HEK293 (cell line): ENCODE results near the gene RGS9.
A peak's percentile ranks its signal among the peaks of the same experiment; 100 is the strongest.

Experiments used
- ATF2 ChIP-seq: fragments of 450-650 bp; formaldehyde crosslinking; IDR thresholded peaks from 2 replicates; pipeline ENCODE4 v1.5.1; 2016; ENCODE audit warnings: missing biosample characterization, missing genetic modification characterization, low read depth
- GFI1B ChIP-seq: fragments of 450-650 bp; formaldehyde crosslinking; IDR thresholded peaks from 2 replicates; pipeline ENCODE4 v1.5.1; 2016; ENCODE audit warnings: missing biosample characterization, missing genetic modification characterization
- GLI4 ChIP-seq: fragments of 450-650 bp; formaldehyde crosslinking; IDR thresholded peaks from 2 replicates; pipeline ENCODE4 v1.5.1; 2016; ENCODE audit warnings: missing biosample characterization, missing genetic modification characterization
- GLIS1 ChIP-seq: fragments of 450-650 bp; formaldehyde crosslinking; IDR thresholded peaks from 2 replicates; pipeline ENCODE4 v1.5.1; 2016; ENCODE audit warnings: missing biosample characterization, missing genetic modification characterization
- INSM2 ChIP-seq: fragments of 450-650 bp; formaldehyde crosslinking; IDR thresholded peaks from 2 replicates; pipeline ENCODE4 v1.5.1; 2016; ENCODE audit warnings: missing biosample characterization, missing genetic modification characterization
- PRDM10 ChIP-seq: fragments of 450-650 bp; formaldehyde crosslinking; IDR thresholded peaks from 2 replicates; pipeline ENCODE4 v1.5.1; 2016; ENCODE audit warnings: missing biosample characterization, missing genetic modification characterization
- TCF7L2 ChIP-seq: IDR thresholded peaks from 2 replicates; pipeline ENCODE4 v1.6.1; 2011; ENCODE audit warnings: low read depth, mild to moderate bottlenecking, inconsistent platforms, low read length, moderate library complexity, borderline replicate concordance
- ZEB2 ChIP-seq: fragments of 450-650 bp; formaldehyde crosslinking; IDR thresholded peaks from 2 replicates; pipeline ENCODE4 v1.5.1; 2016; ENCODE audit warnings: missing biosample characterization, missing genetic modification characterization
- ZNF10 ChIP-seq: fragments of 450-650 bp; formaldehyde crosslinking; IDR thresholded peaks from 2 replicates; pipeline ENCODE4 v1.5.1; 2017; ENCODE audit warnings: missing biosample characterization, missing genetic modification characterization
- ZNF174 ChIP-seq: fragments of 450-650 bp; formaldehyde crosslinking; IDR thresholded peaks from 2 replicates; pipeline ENCODE4 v1.5.0; 2017; ENCODE audit warnings: missing biosample characterization, mild to moderate bottlenecking, missing genetic modification characterization
- ZNF175 ChIP-seq: fragments of 450-650 bp; formaldehyde crosslinking; IDR thresholded peaks from 2 replicates; pipeline ENCODE4 v1.5.1; 2016; ENCODE audit warnings: missing biosample characterization, missing genetic modification characterization
- ZNF19 ChIP-seq: fragments of 450-650 bp; formaldehyde crosslinking; IDR thresholded peaks from 2 replicates; pipeline ENCODE4; 2016; ENCODE audit warnings: missing biosample characterization, missing genetic modification characterization, low read depth
- ZNF280D ChIP-seq: fragments of 450-650 bp; formaldehyde crosslinking; IDR thresholded peaks from 2 replicates; pipeline ENCODE4 v1.5.1; 2016; ENCODE audit warnings: missing biosample characterization, missing genetic modification characterization
- ZNF292 ChIP-seq: fragments of 450-650 bp; formaldehyde crosslinking; IDR thresholded peaks from 2 replicates; pipeline ENCODE4 v1.5.1; 2016; ENCODE audit warnings: low read depth, missing biosample characterization, missing genetic modification characterization, borderline replicate concordance
- ZNF350 ChIP-seq: fragments of 450-650 bp; formaldehyde crosslinking; IDR thresholded peaks from 2 replicates; pipeline ENCODE4 v1.5.0; 2017; ENCODE audit warnings: missing biosample characterization, mild to moderate bottlenecking, missing genetic modification characterization
- ZNF354C ChIP-seq: fragments of 450-650 bp; formaldehyde crosslinking; IDR thresholded peaks from 2 replicates; pipeline ENCODE4 v1.5.1; 2016; ENCODE audit warnings: missing biosample characterization, missing genetic modification characterization, low read depth, borderline replicate concordance
- ZNF362 ChIP-seq: fragments of 450-650 bp; formaldehyde crosslinking; IDR thresholded peaks from 2 replicates; pipeline ENCODE4 v1.5.1; 2016; ENCODE audit warnings: missing biosample characterization, missing genetic modification characterization
- ZNF501 ChIP-seq: fragments of 450-650 bp; formaldehyde crosslinking; IDR thresholded peaks from 2 replicates; pipeline ENCODE4 v1.5.1; 2016; ENCODE audit warnings: missing biosample characterization, missing genetic modification characterization
- ZNF626 ChIP-seq: fragments of 450-650 bp; sonication (Bioruptor Pico); formaldehyde crosslinking; IDR thresholded peaks from 2 replicates; pipeline ENCODE4 v1.5.1; 2018; ENCODE audit warnings: missing biosample characterization, missing genetic modification characterization, inconsistent platforms
- ZNF704 ChIP-seq: fragments of 450-650 bp; formaldehyde crosslinking; IDR thresholded peaks from 2 replicates; pipeline ENCODE4 v1.5.1; 2016; ENCODE audit warnings: missing biosample characterization, missing genetic modification characterization
- ZSCAN16 ChIP-seq: fragments of 450-650 bp; formaldehyde crosslinking; IDR thresholded peaks from 2 replicates; pipeline ENCODE4 v1.5.1; 2016; ENCODE audit warnings: missing biosample characterization, missing genetic modification characterization
- ZSCAN5A ChIP-seq: fragments of 450-650 bp; formaldehyde crosslinking; IDR thresholded peaks from 2 replicates; pipeline ENCODE4 v1.5.1; 2016; ENCODE audit warnings: missing biosample characterization, missing genetic modification characterization

Gene RGS9

GRCh38 chr17:65100316-65101140 lies 36.6 kb upstream of the RGS9 start (continued):
- no peak for TF ChIP-seq ZNF280D (tag by site-specific recombination)
- no peak for TF ChIP-seq ATF2 (tag by site-specific recombination)
- no peak for TF ChIP-seq ZNF626 (tag by site-specific recombination)
- 0 out of 2 replicates have a peak, but pooled peaks have one; percentile 78 for TF ChIP-seq ZNF501 (tag by site-specific recombination)
- TF ChIP-seq ZEB2 (tag by site-specific recombination), result peak; percentile 97
- TF ChIP-seq TCF7L2, result no peak
- TF ChIP-seq PRDM10, result peak; percentile 97
- no peak for TF ChIP-seq ZNF704 (tag by site-specific recombination)
- no peak for TF ChIP-seq ZNF362 (tag by site-specific recombination)
- no peak for TF ChIP-seq ZNF354C (tag by site-specific recombination)
- no peak for TF ChIP-seq GFI1B
- peak; percentile 56; the same call in 1 of the 2 replicates for TF ChIP-seq GLI4 (tag by site-specific recombination)
- TF ChIP-seq INSM2 (tag by site-specific recombination), result peak; percentile 72
- no peak for TF ChIP-seq ZNF10 (tag by site-specific recombination)
- TF ChIP-seq ZNF174 (tag by site-specific recombination), result no peak
- TF ChIP-seq ZNF175 (tag by site-specific recombination), result no peak
- TF ChIP-seq ZSCAN16 (tag by site-specific recombination), result 0 out of 2 replicates have a peak, but pooled peaks have one; percentile 62
- TF ChIP-seq ZSCAN5A (tag by site-specific recombination), result peak; percentile 77; the same call in 1 of the 2 replicates
- TF ChIP-seq GLIS1, result peak; percentile 88
- TF ChIP-seq ZNF292, result no peak
- no peak for TF ChIP-seq ZNF19 (tag by site-specific recombination)
- no peak for TF ChIP-seq ZNF350 (tag by site-specific recombination)
